DND-41 (cell line): ENCODE measurements around the gene HNRNPA2B1.

Experiments used
- CTCF ChIP-seq: IDR thresholded peaks from 2 replicates; pipeline ENCODE4 v1.5.1; 2012; ENCODE audit warnings: borderline replicate concordance, low read length, moderate library complexity, mild to moderate bottlenecking; ENCODE audit not compliant: poor library complexity, severe bottlenecking; ENCODE audit errors: extremely low read depth
- EZH2 ChIP-seq: IDR thresholded peaks from 3 replicates; pipeline ENCODE4 v1.6.1; 2012; ENCODE audit warnings: borderline replicate concordance, low read depth, mild to moderate bottlenecking, moderate library complexity, low read length, inconsistent platforms; ENCODE audit not compliant: severe bottlenecking

- TF ChIP-seq CTCF (no peak), EZH2 (no peak)
Observed at GRCh38 chr7:26170663-26171062, 29.9 kb downstream of the HNRNPA2B1 start.
